ENCODE results near the gene NKD1.
"Not testable (repeated sequence)": the region's sequence is repeated elsewhere in the genome, so short reads cannot be mapped to it uniquely, and the experiment has no call there.

Gene NKD1

GRCh38 chr16:50534556-50534955, 13.6 kb upstream of the NKD1 start:
- Histone ChIP-seq H3K9me3 (replicated peaks in 1 of 11) (peaks cover 2 to 19% (median 10%) of the 10 kb centered on the region in 11 experiments), H3K36me3 (no peaks in the 10 kb centered on the region), H3K4me3 (no peak overlapping the region), H4K20me1 (no peaks in the 10 kb centered on the region; a peak in 1 of 22 replicates), H3K4me2 (no peak overlapping the region), H3K9ac (no peak overlapping the region), H3K27ac (no peak overlapping the region), H3K4me1 (peaks cover 0 to 16% (median 10%) of the 10 kb centered on the region in 10 experiments; a peak in 15 of 20 replicates), H3K27me3 (no peaks in the 10 kb centered on the region)
- no peak for TF ChIP-seq Cebpa-rat (IDR thresholded peaks at IDR 0.05)

GRCh38 chr16:50534958-50535357, 13.2 kb upstream of the NKD1 start:
- H3K27ac ChIP-seq, result no peak overlapping the region
- H3K4me1 ChIP-seq, result peaks cover 0 to 20% (median 14%) of the 10 kb centered on the region in 10 experiments; a peak in 15 of 20 replicates
- no peaks in the 10 kb centered on the region for H3K27me3 ChIP-seq
- peaks cover 0 to 15% (median 6%) of the 10 kb centered on the region in 11 experiments; a peak in 11 of 22 replicates for H3K9me3 ChIP-seq (replicated peaks in 1 of 11)
- H4K20me1 ChIP-seq, result no peaks in the 10 kb centered on the region; a peak in 1 of 22 replicates
- TF ChIP-seq Cebpa-rat (IDR thresholded peaks at IDR 0.05), result no peak
- H3K4me3 ChIP-seq, result no peak overlapping the region
- no peaks in the 10 kb centered on the region for H3K36me3 ChIP-seq
- H3K9ac ChIP-seq, result no peak overlapping the region
- no peak overlapping the region for H3K4me2 ChIP-seq

- no peaks in the 10 kb centered on the region; a peak in 1 of 22 replicates for H4K20me1 ChIP-seq
- H3K4me1 ChIP-seq, result peaks cover 0 to 23% (median 15%) of the 10 kb centered on the region in 10 experiments; a peak in 15 of 20 replicates
- no peak for TF ChIP-seq Cebpa-rat (IDR thresholded peaks at IDR 0.05)
Observed at GRCh38 chr16:50535506-50536257, 12.5 kb upstream of the NKD1 start.

GRCh38 chr16:50536258-50536645, 11.9 kb upstream of the NKD1 start:
- not testable (repeated sequence) for H3K4me2 ChIP-seq; H3K27ac ChIP-seq; H4K20me1 ChIP-seq; H3K9ac ChIP-seq; H3K4me3 ChIP-seq; H3K27me3 ChIP-seq; H3K36me3 ChIP-seq; H3K9me3 ChIP-seq (replicated peaks in 1 of 11)
- peaks cover 0 to 23% (median 15%) of the 10 kb centered on the region in 10 experiments; a peak in 15 of 20 replicates for H3K4me1 ChIP-seq

More at GRCh38 chr16:50535506-50536257, 12.5 kb upstream of the NKD1 start:
- H3K36me3 ChIP-seq, result no peaks in the 10 kb centered on the region
- no peak overlapping the region for H3K4me3 ChIP-seq
- peaks cover 0 to 8% (median 0%) of the 10 kb centered on the region in 11 experiments; a peak in 4 of 22 replicates for H3K9me3 ChIP-seq (replicated peaks in 1 of 11)
- no peak overlapping the region for H3K27ac ChIP-seq
- H3K4me2 ChIP-seq, result no peak overlapping the region
- no peak overlapping the region for H3K9ac ChIP-seq
- H3K27me3 ChIP-seq, result no peaks in the 10 kb centered on the region

GRCh38 chr16:50537533-50538290, 10.5 kb upstream of the NKD1 start:
- Histone ChIP-seq H3K4me1 (peaks cover 0 to 23% (median 15%) of the 10 kb centered on the region in 10 experiments; a peak in 15 of 20 replicates), H4K20me1 (no peaks in the 10 kb centered on the region; a peak in 1 of 22 replicates), H3K9ac (no peak overlapping the region), H3K4me2 (no peak overlapping the region), H3K4me3 (no peak overlapping the region), H3K27ac (no peak overlapping the region), H3K27me3 (no peaks in the 10 kb centered on the region), H3K9me3 (replicated peaks in 1 of 11) (peaks cover 0 to 7% (median 0%) of the 10 kb centered on the region in 11 experiments; a peak in 5 of 22 replicates), H3K36me3 (no peaks in the 10 kb centered on the region)
- TF ChIP-seq Cebpa-rat (IDR thresholded peaks at IDR 0.05), result no peak

GRCh38 chr16:50538411-50539052, 9.7 kb upstream of the NKD1 start:
- Histone ChIP-seq H4K20me1 (no peaks in the 10 kb centered on the region; a peak in 1 of 22 replicates), H3K4me2 (peak overlapping the region in 8 of 11 experiments; percentile 48 to 77 (median 70); a peak in 14 of 22 replicates), H3K36me3 (no peaks in the 10 kb centered on the region), H3K27ac (no peak overlapping the region), H3K9me3 (replicated peaks in 1 of 11) (peaks cover 0 to 15% (median 7%) of the 10 kb centered on the region in 11 experiments; a peak in 14 of 22 replicates), H3K9ac (no peak overlapping the region), H3K4me1 (peaks cover 0 to 23% (median 15%) of the 10 kb centered on the region in 10 experiments; a peak in 15 of 20 replicates), H3K27me3 (peaks cover 0 to 2% (median 0%) of the 10 kb centered on the region in 11 experiments; a peak in 2 of 22 replicates), H3K4me3 (no peak overlapping the region)
- TF ChIP-seq Cebpa-rat (IDR thresholded peaks at IDR 0.05), result no peak

GRCh38 chr16:50539053-50539695, 9.0 kb upstream of the NKD1 start:
- peaks cover 0 to 23% (median 15%) of the 10 kb centered on the region in 10 experiments; a peak in 15 of 20 replicates for H3K4me1 ChIP-seq
- peaks cover 0 to 20% (median 10%) of the 10 kb centered on the region in 11 experiments; a peak in 14 of 22 replicates for H3K9me3 ChIP-seq (replicated peaks in 1 of 11)
- no peak overlapping the region for H3K27ac ChIP-seq
- H3K27me3 ChIP-seq, result peaks cover 0 to 6% (median 0%) of the 10 kb centered on the region in 11 experiments; a peak in 2 of 22 replicates
- TF ChIP-seq Cebpa-rat (IDR thresholded peaks at IDR 0.05), result no peak
- H3K4me2 ChIP-seq, result peak overlapping the region in 9 of 11 experiments; percentile 39 to 77 (median 67); a peak in 18 of 22 replicates
- H3K4me3 ChIP-seq, result no peak overlapping the region
- no peaks in the 10 kb centered on the region for H3K36me3 ChIP-seq
- H3K9ac ChIP-seq, result peak overlapping the region in 1 of 11 experiments; percentile 29; a peak in 1 of 22 replicates
- H4K20me1 ChIP-seq, result no peaks in the 10 kb centered on the region; a peak in 1 of 22 replicates
